Fibroblast of skin of abdomen (primary cell): ENCODE measurements around the gene S100P. TPM values are rescaled to one million over a fixed set of nuclear protein-coding genes. Genes with fewer than 3 reads are reported as not detected.
"Not testable (repeated sequence)": the region's sequence is repeated elsewhere in the genome, so short reads cannot be mapped to it uniquely, and the experiment has no call there.

ENCODE experiments used
- DNase-seq: peaks from one replicate; pipeline ENCODE4 v3.0.0-alpha.2; 2013
- polyA plus RNA-seq, 2 experiments: library from polyadenylated mRNA; unstranded; fragments of 120-200 nt; gene quantifications; one replicate each; pipeline ENCODE4 v1.2.1, GENCODE V29; 2013; ENCODE audit not compliant: insufficient read length in 2 of 2

S100P gene
- 0.33 TPM for polyA plus RNA-seq (2013, experiment 1 of 2; ENCODE audit: insufficient read length)
- polyA plus RNA-seq (2013, experiment 2 of 2; ENCODE audit: insufficient read length), result 0.11 TPM

DNA sequence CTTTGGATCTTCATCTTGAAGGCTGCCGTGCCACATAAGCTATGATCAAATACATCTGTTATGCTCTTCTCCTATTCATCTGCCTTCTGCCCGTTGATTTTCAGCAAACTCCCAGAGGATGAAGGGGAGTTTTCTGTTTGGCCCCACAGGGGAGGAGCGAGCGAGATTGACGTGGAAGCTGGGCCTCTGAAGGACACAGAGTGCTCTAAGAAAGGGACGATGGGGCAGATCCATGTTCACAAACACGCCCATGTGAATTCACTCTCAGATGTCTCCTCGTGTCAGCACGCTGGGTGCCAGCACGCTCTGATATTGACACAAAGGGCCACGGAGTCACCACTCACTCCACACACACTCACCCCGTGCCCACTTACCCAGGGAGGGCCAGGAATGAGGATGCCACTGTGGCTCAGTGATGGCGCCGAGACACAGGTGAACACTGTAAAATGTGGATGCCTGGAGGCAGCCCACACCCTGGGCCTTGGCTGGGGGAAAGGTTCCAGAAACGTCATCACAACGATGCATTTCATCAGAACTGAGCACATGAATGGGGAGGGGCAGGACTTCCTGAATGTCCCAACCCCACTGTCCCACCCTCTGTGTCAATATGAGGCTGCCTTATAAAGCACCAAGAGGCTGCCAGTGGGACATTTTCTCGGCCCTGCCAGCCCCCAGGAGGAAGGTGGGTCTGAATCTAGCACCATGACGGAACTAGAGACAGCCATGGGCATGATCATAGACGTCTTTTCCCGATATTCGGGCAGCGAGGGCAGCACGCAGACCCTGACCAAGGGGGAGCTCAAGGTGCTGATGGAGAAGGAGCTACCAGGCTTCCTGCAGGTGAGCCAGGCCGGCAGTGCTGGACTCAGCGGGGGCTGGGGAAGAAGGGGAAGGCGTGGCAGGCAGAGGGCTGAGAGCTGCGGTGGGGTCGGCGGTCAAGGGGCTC lies at the start of gene S100P:
S100P (plus strand) TSS at position 648 of the 946 bp plus-strand sequence; CDS start at position 703, 55 bp downstream.
- DNase-seq, result peak; percentile 16

GRCh38 chr4:6644792-6645530 lies 48.7 kb upstream of the S100P start:
- DNase-seq, result no peak

GRCh38 chr4:6647169-6647568 lies 46.5 kb upstream of the S100P start:
- no peak for DNase-seq

DNA sequence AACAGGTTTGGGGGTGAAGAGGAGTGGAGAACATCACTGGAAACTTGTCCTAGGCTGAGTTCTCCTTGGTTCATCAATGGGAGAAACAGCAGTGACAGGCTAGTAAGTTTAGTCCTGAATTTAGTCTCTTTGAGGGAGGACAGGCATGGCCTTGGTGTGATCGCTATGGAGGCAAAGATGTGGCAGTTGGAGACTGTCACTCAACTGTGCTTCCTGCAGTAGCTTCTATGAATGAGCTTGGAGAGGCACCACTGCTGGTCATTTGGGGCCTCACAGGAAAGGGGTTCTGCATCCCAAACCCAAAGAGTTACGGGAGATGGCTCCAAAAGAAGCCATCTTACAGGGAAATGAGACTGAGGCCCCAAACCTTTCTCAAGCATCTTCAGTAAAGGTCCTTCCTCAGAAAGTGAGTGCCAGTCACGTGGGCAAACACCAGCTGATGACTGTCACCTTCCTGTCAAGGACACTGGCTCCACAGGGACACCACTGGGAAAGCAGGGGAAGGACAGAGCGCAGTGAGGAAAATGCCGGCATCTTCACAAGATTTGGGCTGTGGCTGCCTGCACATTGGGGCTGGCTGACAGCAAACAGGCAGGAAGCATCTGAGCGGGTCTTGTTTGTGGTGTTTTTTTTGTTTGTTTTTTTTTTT lies 46.0 kb upstream of the S100P start:
- no peak for DNase-seq

- no peak for DNase-seq
Observed at GRCh38 chr4:6649216-6649615, 44.5 kb upstream of the S100P start.

GRCh38 chr4:6654211-6654610 lies 39.5 kb upstream of the S100P start:
- DNase-seq, result not testable (repeated sequence)

DNA sequence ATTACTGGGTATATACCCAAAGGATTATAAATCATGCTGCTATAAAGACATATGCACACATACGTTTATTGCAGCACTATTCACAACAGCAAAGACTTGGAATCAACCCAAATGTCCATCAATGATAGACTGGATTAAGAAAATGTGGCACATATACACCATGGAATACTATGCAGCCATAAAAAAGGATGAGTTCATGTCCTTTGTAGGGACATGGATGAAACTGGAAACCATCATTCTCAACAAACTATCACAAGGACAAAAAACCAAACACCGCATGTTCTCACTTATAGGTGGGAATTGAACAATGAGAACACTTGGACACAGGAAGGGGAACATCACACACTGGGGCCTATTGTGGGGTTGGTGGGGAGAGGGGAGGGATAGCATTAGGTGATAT lies 38.4 kb upstream of the S100P start:
- not testable (repeated sequence) for DNase-seq

DNA sequence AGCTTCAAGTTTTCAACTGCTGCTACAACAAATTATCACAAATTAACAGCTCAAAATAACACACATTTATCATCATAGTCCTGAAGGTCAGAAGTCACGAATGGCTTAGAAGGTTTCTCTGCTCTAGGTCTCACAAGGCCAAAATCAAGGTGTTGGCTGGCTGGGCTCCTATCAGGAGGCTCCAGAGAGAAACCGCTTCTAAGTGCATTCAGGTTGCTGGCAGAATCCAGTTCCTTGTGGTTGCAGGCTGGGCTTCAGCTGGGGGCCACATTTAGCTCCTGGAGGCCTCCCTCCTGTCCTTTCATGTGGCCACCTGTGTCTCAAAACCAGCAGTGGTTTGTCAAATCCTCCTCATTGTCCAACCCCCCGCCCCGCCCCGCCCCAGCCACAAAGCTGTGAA lies 37.8 kb upstream of the S100P start:
- DNase-seq, result no peak

- DNase-seq, result no peak
Observed at GRCh38 chr4:6657242-6658208, 36.2 kb upstream of the S100P start.

DNA sequence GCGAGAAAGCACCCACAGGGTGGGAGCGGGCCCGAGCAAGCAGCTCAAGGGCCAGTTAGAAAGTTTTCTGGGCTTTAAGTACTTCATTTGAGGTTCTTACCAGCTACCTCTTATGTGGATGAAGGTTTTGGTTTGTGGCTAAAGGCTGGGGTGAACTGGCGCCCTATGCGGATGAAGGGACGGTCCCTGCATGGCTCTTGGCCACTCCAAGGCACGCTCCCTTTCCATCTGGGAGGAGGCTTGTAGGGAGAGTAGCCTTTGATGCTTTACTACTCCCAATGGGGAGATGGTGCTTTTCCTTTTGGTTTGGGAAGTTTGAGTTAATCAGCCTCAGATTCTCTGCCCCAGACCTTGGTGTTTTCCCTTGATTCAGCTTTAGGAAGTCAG lies 35.5 kb upstream of the S100P start:
- no peak for DNase-seq

- DNase-seq, result peak; percentile 30
Observed at GRCh38 chr4:6658597-6659075, 35.0 kb upstream of the S100P start.

- DNase-seq, result no peak
Observed at GRCh38 chr4:6659897-6660296, 33.8 kb upstream of the S100P start.

DNA sequence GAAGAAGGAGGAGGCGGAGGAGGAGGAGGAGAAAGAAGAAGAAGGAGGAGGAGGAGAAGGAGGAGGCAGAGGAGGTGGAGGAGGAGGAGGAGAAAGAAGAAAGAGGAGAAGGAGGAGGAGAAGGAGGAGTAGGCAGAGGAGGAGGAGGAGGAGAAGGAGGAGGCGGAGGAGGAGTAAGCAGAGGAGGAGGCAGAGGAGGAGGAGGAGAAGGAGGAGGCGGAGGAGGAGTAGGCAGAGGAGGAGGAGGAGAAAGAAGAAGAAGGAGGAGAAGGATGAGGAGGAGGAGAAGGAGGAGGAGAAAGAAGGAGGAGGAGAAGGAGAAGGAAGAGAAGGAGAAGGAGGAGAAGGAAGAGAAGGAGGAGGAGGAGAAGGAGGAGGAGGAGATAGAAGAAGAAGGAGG lies 33.2 kb upstream of the S100P start:
- DNase-seq, result no peak

DNA sequence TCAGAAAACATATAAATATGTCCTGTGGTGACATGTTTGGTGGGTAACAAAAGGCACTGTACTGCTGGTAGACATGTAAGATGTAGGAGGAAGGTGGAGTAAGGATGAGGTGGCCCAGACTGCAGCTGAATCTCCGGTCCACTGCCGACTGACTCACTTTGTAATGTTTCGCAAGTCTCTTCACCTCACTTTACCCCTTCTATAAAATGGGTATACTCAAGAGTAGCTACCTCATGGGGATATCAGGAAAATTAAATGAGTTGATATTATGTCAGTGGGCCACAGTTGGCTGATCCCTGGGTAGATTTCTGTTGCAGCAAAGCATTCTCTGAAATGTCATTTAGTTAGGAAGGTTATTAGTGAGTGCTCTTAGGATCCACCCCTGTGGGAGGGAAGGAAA lies 31.1 kb upstream of the S100P start:
- no peak for DNase-seq

DNA sequence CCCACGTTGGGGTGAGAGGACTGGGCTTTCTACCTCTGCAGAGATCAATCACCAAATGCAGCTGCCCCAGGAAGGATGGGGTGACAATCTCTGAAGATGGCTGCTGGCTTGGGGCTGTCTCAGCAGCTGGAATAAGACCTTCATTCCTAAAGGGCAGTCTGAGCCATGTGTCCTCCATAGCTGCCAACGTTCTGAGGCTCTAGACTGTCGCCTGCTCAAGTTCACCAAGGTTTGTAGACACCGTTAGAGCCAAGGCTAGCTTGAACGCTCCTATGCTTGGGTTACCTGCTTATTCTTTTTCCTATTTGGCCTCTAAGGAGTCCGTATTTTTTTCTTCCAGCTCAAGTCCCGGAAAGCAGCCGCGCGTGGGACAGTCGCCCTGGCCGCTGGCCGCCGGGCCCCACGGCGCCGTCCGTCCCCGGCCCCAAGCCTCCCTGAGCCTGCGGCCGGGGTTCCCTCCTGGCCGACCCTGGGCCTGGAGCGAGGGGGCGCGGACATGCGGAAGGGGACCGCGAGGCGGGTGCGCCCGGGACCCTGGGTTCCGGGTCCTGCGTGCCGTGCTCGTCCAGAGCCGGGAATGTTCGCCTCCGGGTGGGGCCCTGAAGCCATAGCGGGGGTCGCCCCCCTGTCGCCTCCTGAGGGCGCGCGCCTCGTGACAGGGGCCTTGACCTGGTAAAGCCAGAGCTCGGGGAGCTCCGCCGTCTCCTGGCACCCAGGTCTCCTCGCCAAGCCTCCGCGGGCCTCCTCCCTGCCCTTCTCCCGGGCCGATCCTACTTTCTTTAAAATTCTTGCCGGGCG lies 29.9 kb upstream of the S100P start:
- DNase-seq, result no peak

DNA sequence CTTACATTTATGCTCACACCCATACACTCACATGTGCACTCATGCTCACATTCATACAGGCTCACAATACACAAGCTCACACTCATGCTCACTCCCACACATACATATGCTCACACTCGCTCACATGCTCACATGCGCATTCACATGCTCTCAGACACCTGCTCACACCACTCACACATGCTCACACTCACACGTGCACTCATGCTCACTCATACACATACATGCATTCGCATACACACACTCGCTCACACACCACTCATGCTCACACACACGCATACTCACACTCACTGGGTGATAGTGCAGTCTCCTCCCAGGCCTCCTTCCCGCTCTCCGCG lies 28.4 kb upstream of the S100P start:
- no peak for DNase-seq

DNA sequence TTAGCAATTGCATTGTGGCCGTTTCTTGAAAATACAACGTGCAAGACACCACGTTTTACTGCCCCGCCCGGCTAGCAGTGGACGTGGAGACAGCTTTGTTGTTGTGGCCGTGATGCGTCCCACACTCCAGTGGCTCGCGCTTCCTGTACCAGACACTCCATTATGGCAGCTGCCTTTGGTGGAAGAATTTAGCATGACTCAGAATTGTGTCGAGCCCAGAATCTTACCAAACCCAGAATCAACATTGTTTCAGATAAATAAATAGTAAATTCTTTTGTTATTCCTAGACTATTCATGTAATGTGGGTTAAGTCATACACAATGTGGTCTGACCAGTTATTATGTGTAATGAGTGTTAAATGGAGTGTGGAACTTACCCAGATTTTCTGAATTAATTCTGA lies 25.3 kb upstream of the S100P start:
- peak; percentile 23 for DNase-seq

GRCh38 chr4:6671648-6672047 lies 22.0 kb upstream of the S100P start:
- no peak for DNase-seq

- DNase-seq, result no peak
Observed at GRCh38 chr4:6672131-6672530, 21.5 kb upstream of the S100P start.

GRCh38 chr4:6672541-6673190 lies 21.0 kb upstream of the S100P start:
- not testable (repeated sequence) for DNase-seq
